ENCODE measurements around the gene CUBN.

The CUBN gene

DNA sequence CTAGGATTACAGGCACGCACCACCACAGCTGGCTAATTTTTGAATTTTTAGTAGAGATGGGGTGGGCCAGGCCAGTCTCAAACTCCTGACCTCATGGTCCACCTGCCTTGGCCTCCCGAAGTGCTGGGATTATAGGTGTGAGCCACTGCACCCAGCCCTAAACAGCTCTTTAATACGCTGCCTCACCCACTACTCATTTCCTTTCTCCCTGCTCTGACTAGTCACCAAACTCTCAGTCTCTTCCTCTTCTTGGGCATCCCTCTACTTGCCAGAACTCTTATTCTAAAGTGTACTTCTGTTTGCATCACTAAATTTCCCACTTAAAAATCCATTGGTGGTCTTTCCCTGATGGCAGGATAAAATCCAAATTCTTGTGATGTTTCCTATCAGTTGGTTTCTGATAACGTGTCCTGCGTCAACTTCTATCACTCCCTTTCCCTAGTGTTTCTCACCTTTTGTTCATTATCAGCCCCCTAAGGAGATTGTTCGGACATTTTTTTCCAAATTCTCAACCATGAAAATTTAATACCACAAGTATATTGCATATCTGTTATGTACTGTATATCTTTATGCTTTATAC lies 124.7 kb downstream of the CUBN start:
- no peak overlapping the region for H3K9ac ChIP-seq (ENCODE audit: low read depth, low read length)
- no peaks in the 10 kb centered on the region; the same call in 1 of the 2 replicates for H3K36me3 ChIP-seq (ENCODE audit: insufficient read depth, low read length)
- peaks cover 4% of the 10 kb centered on the region; the same call in 1 of the 2 replicates for H3K9me3 ChIP-seq (ENCODE audit: control insufficient read depth, insufficient read depth, low read length)
- H3K4me1 ChIP-seq (ENCODE audit: insufficient read depth, low read length), result 0 out of 2 replicates have a peak, but pooled peaks cover 3% of the 10 kb centered on the region

- peaks cover 4% of the 10 kb centered on the region; the same call in 1 of the 2 replicates for H3K9me3 ChIP-seq (ENCODE audit: control insufficient read depth, insufficient read depth, low read length)
- H3K9ac ChIP-seq (ENCODE audit: low read depth, low read length), result no peak overlapping the region
- no peaks in the 10 kb centered on the region for H3K4me1 ChIP-seq (ENCODE audit: insufficient read depth, low read length)
- no peaks in the 10 kb centered on the region; the same call in 1 of the 2 replicates for H3K36me3 ChIP-seq (ENCODE audit: insufficient read depth, low read length)
Observed at GRCh38 chr10:17003651-17004286, 125.8 kb downstream of the CUBN start.

DNA sequence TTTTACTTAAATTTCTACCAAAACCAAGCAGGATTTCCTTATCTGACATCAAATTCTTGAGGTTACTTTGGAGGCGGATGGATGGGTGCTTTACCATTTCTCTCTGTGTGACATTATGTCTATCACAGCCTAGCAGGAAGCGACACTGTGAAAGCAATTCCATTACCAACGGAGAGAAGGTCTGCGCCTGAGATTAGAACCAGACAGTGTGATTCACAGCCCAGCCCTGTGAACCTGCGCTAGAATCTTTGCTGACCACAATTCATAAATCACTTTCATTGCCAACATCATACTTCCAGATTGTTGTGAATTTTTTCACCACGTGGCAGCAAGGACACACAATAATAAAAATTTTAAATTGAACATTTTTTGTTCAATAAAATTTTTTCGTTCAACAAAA lies 126.5 kb downstream of the CUBN start:
- Histone ChIP-seq H3K36me3 (ENCODE audit: insufficient read depth, low read length) (no peaks in the 10 kb centered on the region; the same call in 1 of the 2 replicates), H3K4me1 (ENCODE audit: insufficient read depth, low read length) (no peaks in the 10 kb centered on the region), H3K9me3 (ENCODE audit: control insufficient read depth, insufficient read depth, low read length) (peaks cover 4% of the 10 kb centered on the region; the same call in 1 of the 2 replicates), H3K9ac (ENCODE audit: low read depth, low read length) (no peak overlapping the region)

GRCh38 chr10:17001961-17002749 lies 127.5 kb downstream of the CUBN start:
- no peak overlapping the region for H3K9ac ChIP-seq (ENCODE audit: low read depth, low read length)
- H3K4me1 ChIP-seq (ENCODE audit: insufficient read depth, low read length), result no peaks in the 10 kb centered on the region
- H3K9me3 ChIP-seq (ENCODE audit: control insufficient read depth, insufficient read depth, low read length), result peaks cover 4% of the 10 kb centered on the region; the same call in 1 of the 2 replicates
- H3K36me3 ChIP-seq (ENCODE audit: insufficient read depth, low read length), result no peaks in the 10 kb centered on the region; the same call in 1 of the 2 replicates

GRCh38 chr10:17001297-17001744 lies 128.3 kb downstream of the CUBN start:
- Histone ChIP-seq H3K9ac (ENCODE audit: low read depth, low read length) (no peak overlapping the region), H3K4me1 (ENCODE audit: insufficient read depth, low read length) (no peaks in the 10 kb centered on the region; the same call in 1 of the 2 replicates), H3K9me3 (ENCODE audit: control insufficient read depth, insufficient read depth, low read length) (peaks cover 4% of the 10 kb centered on the region; the same call in 1 of the 2 replicates), H3K36me3 (ENCODE audit: insufficient read depth, low read length) (no peaks in the 10 kb centered on the region; the same call in 1 of the 2 replicates)

GRCh38 chr10:16999665-17000451 lies 129.8 kb downstream of the CUBN start:
- Histone ChIP-seq H3K9me3 (ENCODE audit: control insufficient read depth, insufficient read depth, low read length) (no peaks in the 10 kb centered on the region), H3K36me3 (ENCODE audit: insufficient read depth, low read length) (no peaks in the 10 kb centered on the region; the same call in 1 of the 2 replicates), H3K4me1 (ENCODE audit: insufficient read depth, low read length) (no peaks in the 10 kb centered on the region; the same call in 1 of the 2 replicates)

DNA sequence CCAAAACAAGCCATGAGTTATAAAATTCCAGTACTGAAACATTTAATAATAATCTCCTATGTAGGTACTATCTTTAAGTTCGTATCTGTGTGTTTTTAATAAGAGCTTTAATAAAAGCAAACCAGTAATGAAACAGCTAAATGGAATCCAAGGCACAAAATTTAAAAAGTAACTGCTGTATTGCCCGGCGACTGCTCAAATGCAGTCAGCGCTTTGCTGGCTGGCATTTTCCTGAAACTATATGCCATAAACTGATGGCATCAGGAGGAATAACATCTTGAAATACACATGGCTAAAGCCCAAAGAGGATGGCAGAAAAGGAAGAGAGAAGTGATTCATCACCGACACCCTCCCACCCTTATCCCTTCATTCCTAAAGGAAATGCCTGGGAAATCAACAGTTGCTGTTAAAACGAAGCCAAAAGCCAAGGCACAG lies 133.1 kb downstream of the CUBN start:
- Histone ChIP-seq H3K9ac (ENCODE audit: low read depth, low read length) (no peak overlapping the region), H3K9me3 (ENCODE audit: control insufficient read depth, insufficient read depth, low read length) (no peaks in the 10 kb centered on the region), H3K36me3 (ENCODE audit: insufficient read depth, low read length) (no peaks in the 10 kb centered on the region), H3K4me1 (ENCODE audit: insufficient read depth, low read length) (no peaks in the 10 kb centered on the region; the same call in 1 of the 2 replicates)

More at GRCh38 chr10:16999665-17000451, 129.8 kb downstream of the CUBN start:
- no peak overlapping the region for H3K9ac ChIP-seq (ENCODE audit: low read depth, low read length)

GRCh38 chr10:16995867-16996529 lies 133.6 kb downstream of the CUBN start:
- Histone ChIP-seq H3K9ac (ENCODE audit: low read depth, low read length) (no peak overlapping the region), H3K9me3 (ENCODE audit: control insufficient read depth, insufficient read depth, low read length) (no peaks in the 10 kb centered on the region), H3K36me3 (ENCODE audit: insufficient read depth, low read length) (no peaks in the 10 kb centered on the region), H3K4me1 (ENCODE audit: insufficient read depth, low read length) (no peaks in the 10 kb centered on the region; the same call in 1 of the 2 replicates)

DNA sequence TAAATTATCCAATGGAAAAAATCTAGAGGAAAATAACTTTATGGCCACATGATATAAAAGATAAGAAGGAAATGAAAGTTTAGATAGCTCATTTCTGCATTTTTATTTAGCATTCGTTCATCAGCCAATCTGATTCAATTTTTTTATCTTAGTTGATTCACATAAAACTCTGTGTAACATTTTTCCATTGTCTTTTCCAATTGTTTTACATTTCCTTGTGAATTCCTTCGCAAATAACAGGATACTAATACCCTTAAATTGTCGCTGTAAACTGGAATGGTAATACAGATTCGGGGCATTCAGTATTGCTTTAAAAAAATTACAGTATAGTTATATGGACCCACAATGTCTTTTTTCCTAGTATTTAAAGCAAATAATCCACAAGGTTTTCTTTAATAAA lies 136.4 kb downstream of the CUBN start:
- H3K4me1 ChIP-seq (ENCODE audit: insufficient read depth, low read length), result no peaks in the 10 kb centered on the region; the same call in 1 of the 2 replicates
- no peak overlapping the region for H3K9ac ChIP-seq (ENCODE audit: low read depth, low read length)
- H3K36me3 ChIP-seq (ENCODE audit: insufficient read depth, low read length), result no peaks in the 10 kb centered on the region
- H3K9me3 ChIP-seq (ENCODE audit: control insufficient read depth, insufficient read depth, low read length), result no peaks in the 10 kb centered on the region

GRCh38 chr10:16992611-16993119 lies 136.9 kb downstream of the CUBN start:
- H3K9ac ChIP-seq (ENCODE audit: low read depth, low read length), result no peak overlapping the region
- no peaks in the 10 kb centered on the region for H3K36me3 ChIP-seq (ENCODE audit: insufficient read depth, low read length)
- H3K4me1 ChIP-seq (ENCODE audit: insufficient read depth, low read length), result peaks cover 2% of the 10 kb centered on the region; the same call in 1 of the 2 replicates
- H3K9me3 ChIP-seq (ENCODE audit: control insufficient read depth, insufficient read depth, low read length), result no peaks in the 10 kb centered on the region

DNA sequence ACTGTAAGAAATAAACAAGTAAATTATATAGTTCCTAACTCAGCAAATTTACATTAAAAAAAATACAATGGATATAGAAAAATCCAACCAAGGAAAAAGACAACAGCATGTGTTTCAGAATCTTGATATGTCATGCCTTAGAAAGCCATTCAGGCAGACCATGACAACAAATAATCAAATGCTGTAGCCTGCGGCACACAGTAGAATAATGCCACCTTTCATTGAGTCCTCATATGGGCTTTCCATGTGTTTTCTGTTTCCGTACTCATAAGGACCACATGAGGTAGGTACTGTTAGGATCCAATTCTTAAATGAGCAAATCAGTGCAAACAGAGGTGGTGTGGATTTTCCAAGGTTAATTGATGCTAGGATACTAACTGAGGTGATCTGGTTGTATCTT lies 138.6 kb downstream of the CUBN start:
- no peaks in the 10 kb centered on the region for H3K36me3 ChIP-seq (ENCODE audit: insufficient read depth, low read length)
- H3K9me3 ChIP-seq (ENCODE audit: control insufficient read depth, insufficient read depth, low read length), result no peaks in the 10 kb centered on the region
- H3K4me1 ChIP-seq (ENCODE audit: insufficient read depth, low read length), result peaks cover 18% of the 10 kb centered on the region
- no peak overlapping the region for H3K9ac ChIP-seq (ENCODE audit: low read depth, low read length)

- H3K9me3 ChIP-seq (ENCODE audit: control insufficient read depth, insufficient read depth, low read length), result no peaks in the 10 kb centered on the region
- H3K9ac ChIP-seq (ENCODE audit: low read depth, low read length), result no peak overlapping the region
- no peaks in the 10 kb centered on the region for H3K36me3 ChIP-seq (ENCODE audit: insufficient read depth, low read length)
- H3K4me1 ChIP-seq (ENCODE audit: insufficient read depth, low read length), result peaks cover 21% of the 10 kb centered on the region
Observed at GRCh38 chr10:16989826-16990293, 139.8 kb downstream of the CUBN start.

- H3K4me1 ChIP-seq (ENCODE audit: insufficient read depth, low read length), result peaks cover 21% of the 10 kb centered on the region
Observed at GRCh38 chr10:16988900-16989299, 140.7 kb downstream of the CUBN start.

More at GRCh38 chr10:16988900-16989299, 140.7 kb downstream of the CUBN start:
- Histone ChIP-seq H3K36me3 (ENCODE audit: insufficient read depth, low read length) (no peaks in the 10 kb centered on the region), H3K9me3 (ENCODE audit: control insufficient read depth, insufficient read depth, low read length) (no peaks in the 10 kb centered on the region), H3K9ac (ENCODE audit: low read depth, low read length) (no peak overlapping the region)

All from ES-I3 (cell line).